HEK293 (cell line): ENCODE data around the gene GALK1.
A peak's percentile ranks its signal among the peaks of the same experiment; 100 is the strongest.

Experiments
- AEBP2 ChIP-seq: fragments of 450-650 bp; formaldehyde crosslinking; IDR thresholded peaks from 2 replicates; pipeline ENCODE4 v1.5.1; 2016; ENCODE audit warnings: missing biosample characterization, missing genetic modification characterization, borderline replicate concordance
- GLI2 ChIP-seq: fragments of 450-650 bp; formaldehyde crosslinking; IDR thresholded peaks from 2 replicates; pipeline ENCODE4; 2017; ENCODE audit warnings: missing biosample characterization, missing genetic modification characterization, low read depth, borderline replicate concordance
- KLF16 ChIP-seq: fragments of 450-650 bp; formaldehyde crosslinking; IDR thresholded peaks from 2 replicates; pipeline ENCODE4 v1.5.1; 2017; ENCODE audit warnings: missing biosample characterization, missing genetic modification characterization
- MEIS1 ChIP-seq: sonication (generic); formaldehyde crosslinking; IDR thresholded peaks from 2 replicates; pipeline ENCODE4 v1.8.1; 2022; ENCODE audit warnings: missing genetic modification reagents, mild to moderate bottlenecking, borderline replicate concordance
- REPIN1 ChIP-seq: fragments of 450-650 bp; formaldehyde crosslinking; IDR thresholded peaks from 2 replicates; pipeline ENCODE4 v1.5.1; 2017; ENCODE audit warnings: missing biosample characterization, missing genetic modification characterization, low read depth
- SP2 ChIP-seq: fragments of 450-650 bp; formaldehyde crosslinking; IDR thresholded peaks from 2 replicates; pipeline ENCODE4 v1.5.1; 2016; ENCODE audit warnings: missing biosample characterization, missing genetic modification characterization
- WT1 ChIP-seq: fragments of 450-650 bp; formaldehyde crosslinking; IDR thresholded peaks from 2 replicates; pipeline ENCODE4 v1.5.1; 2016; ENCODE audit warnings: missing biosample characterization, missing genetic modification characterization
- YY2 ChIP-seq: fragments of 450-650 bp; formaldehyde crosslinking; IDR thresholded peaks from 2 replicates; pipeline ENCODE4 v1.5.1; 2016; ENCODE audit warnings: missing biosample characterization, missing genetic modification characterization
- ZBTB10 ChIP-seq: fragments of 450-650 bp; formaldehyde crosslinking; IDR thresholded peaks from 2 replicates; pipeline ENCODE4 v1.5.1; 2016; ENCODE audit warnings: missing biosample characterization, missing genetic modification characterization
- ZBTB11 ChIP-seq: fragments of 450-650 bp; formaldehyde crosslinking; conservative IDR thresholded peaks from 2 replicates; pipeline ENCODE4 v1.5.1; 2016; ENCODE audit warnings: low read depth, missing biosample characterization, missing genetic modification characterization
- ZFP37 ChIP-seq: fragments of 450-650 bp; formaldehyde crosslinking; IDR thresholded peaks from 2 replicates; pipeline ENCODE4 v1.5.1; 2016; ENCODE audit warnings: missing biosample characterization, missing genetic modification characterization
- ZIC2 ChIP-seq: fragments of 450-650 bp; formaldehyde crosslinking; IDR thresholded peaks from 2 replicates; pipeline ENCODE4 v1.5.1; 2016; ENCODE audit warnings: missing biosample characterization, missing genetic modification characterization
- ZNF146 ChIP-seq: fragments of 450-650 bp; formaldehyde crosslinking; IDR thresholded peaks from 2 replicates; pipeline ENCODE4 v1.5.1; 2016; ENCODE audit warnings: missing biosample characterization, missing genetic modification characterization
- ZNF157 ChIP-seq: fragments of 450-650 bp; formaldehyde crosslinking; IDR thresholded peaks from 2 replicates; pipeline ENCODE4 v1.5.1; 2016; ENCODE audit warnings: missing biosample characterization, missing genetic modification characterization
- ZNF202 ChIP-seq: fragments of 450-650 bp; formaldehyde crosslinking; IDR thresholded peaks from 2 replicates; pipeline ENCODE4 v1.5.1; 2016; ENCODE audit warnings: missing biosample characterization, missing genetic modification characterization, borderline replicate concordance
- ZNF416 ChIP-seq: fragments of 450-650 bp; formaldehyde crosslinking; IDR thresholded peaks from 2 replicates; pipeline ENCODE4 v1.5.1; 2016; ENCODE audit warnings: missing biosample characterization, missing genetic modification characterization
- ZNF473 ChIP-seq: fragments of 450-650 bp; formaldehyde crosslinking; IDR thresholded peaks from 2 replicates; pipeline ENCODE4 v1.5.1; 2017; ENCODE audit warnings: missing biosample characterization, missing genetic modification characterization
- ZNF501 ChIP-seq: fragments of 450-650 bp; formaldehyde crosslinking; IDR thresholded peaks from 2 replicates; pipeline ENCODE4 v1.5.1; 2016; ENCODE audit warnings: missing biosample characterization, missing genetic modification characterization
- ZNF513 ChIP-seq: fragments of 450-650 bp; IDR thresholded peaks from 2 replicates; pipeline ENCODE4 v1.5.1; 2018; ENCODE audit warnings: missing biosample characterization, missing genetic modification characterization
- ZNF561 ChIP-seq: fragments of 450-650 bp; IDR thresholded peaks from 2 replicates; pipeline ENCODE4 v1.5.1; 2018; ENCODE audit warnings: missing biosample characterization, missing genetic modification characterization, borderline replicate concordance
- ZNF571 ChIP-seq: fragments of 450-650 bp; formaldehyde crosslinking; IDR thresholded peaks from 2 replicates; pipeline ENCODE4 v1.5.0; 2017; ENCODE audit warnings: missing biosample characterization, missing genetic modification characterization
- ZNF645 ChIP-seq: fragments of 450-650 bp; formaldehyde crosslinking; IDR thresholded peaks from 2 replicates; pipeline ENCODE4; 2016; ENCODE audit warnings: missing biosample characterization, missing genetic modification characterization
- ZNF660 ChIP-seq: fragments of 450-650 bp; IDR thresholded peaks from 2 replicates; pipeline ENCODE4 v1.5.1; 2018; ENCODE audit warnings: missing biosample characterization, mild to moderate bottlenecking, missing genetic modification characterization
- ZNF692 ChIP-seq: fragments of 450-650 bp; formaldehyde crosslinking; IDR thresholded peaks from 2 replicates; pipeline ENCODE4 v1.5.1; 2016; ENCODE audit warnings: missing biosample characterization, missing genetic modification characterization
- ZSCAN18 ChIP-seq: fragments of 450-650 bp; formaldehyde crosslinking; IDR thresholded peaks from 2 replicates; pipeline ENCODE4 v1.5.1; 2016; ENCODE audit warnings: missing biosample characterization, missing genetic modification characterization

The GALK1 gene

GRCh38 chr17:75779250-75779986 is 14.4 kb upstream of the GALK1 start (continued):
- TF ChIP-seq ZBTB11 (tag by site-specific recombination) (peak; percentile 73), ZBTB10 (peak; percentile 32; the same call in 1 of the 2 replicates), KLF16 (tag by site-specific recombination) (peak; percentile 77), ZNF473 (tag by site-specific recombination) (no peak), ZNF416 (tag by site-specific recombination) (no peak), MEIS1 (CRISPR knock-in tag) (no peak), ZIC2 (peak; percentile 85), AEBP2 (tag by site-specific recombination) (no peak), ZNF692 (tag by site-specific recombination) (peak; percentile 47; the same call in 1 of the 2 replicates), ZNF645 (tag by site-specific recombination) (peak; percentile 84; the same call in 1 of the 2 replicates), ZNF202 (tag by site-specific recombination) (no peak), WT1 (no peak), ZNF571 (tag by site-specific recombination) (no peak), SP2 (tag by site-specific recombination) (peak; percentile 95), ZNF146 (peak; percentile 36; the same call in 1 of the 2 replicates), GLI2 (tag by site-specific recombination) (no peak), ZFP37 (peak; percentile 77; the same call in 1 of the 2 replicates), YY2 (tag by site-specific recombination) (peak; percentile 68), ZNF660 (tag by site-specific recombination) (peak; percentile 96), ZSCAN18 (peak; percentile 55; the same call in 1 of the 2 replicates), REPIN1 (tag by site-specific recombination) (peak; percentile 82; the same call in 1 of the 2 replicates), ZNF513 (tag by site-specific recombination) (peak; percentile 44), ZNF501 (peak; percentile 82), ZNF157 (tag by site-specific recombination) (0 out of 2 replicates have a peak, but pooled peaks have one; percentile 43), ZNF561 (tag by site-specific recombination) (peak; percentile 83)
